ENCODE measurements around the gene KDELR1.

Gene KDELR1

GRCh38 chr19:48341515-48342413 lies 49.6 kb downstream of the KDELR1 start:
- DNase-seq: no peak

DNA sequence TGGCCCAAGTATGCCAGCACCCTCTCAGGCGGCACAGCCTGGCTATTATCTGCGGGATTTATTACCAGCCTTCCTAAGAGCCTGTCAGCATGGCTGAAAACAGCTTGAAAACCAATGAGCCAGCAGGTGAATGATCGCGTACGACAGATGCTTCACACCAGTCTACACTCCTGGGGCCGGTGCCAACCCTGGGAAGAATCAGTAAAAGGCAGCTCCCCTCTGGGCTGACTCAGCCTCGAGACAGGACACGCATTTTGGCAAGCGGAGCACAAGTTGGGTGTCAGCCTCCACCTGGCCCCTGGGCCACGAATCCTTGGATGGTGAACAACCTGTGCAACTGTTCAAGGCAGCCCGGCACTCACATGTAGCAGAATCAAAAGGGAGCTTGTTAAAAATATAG lies 50.4 kb downstream of the KDELR1 start:
- DNase-seq: no peak

DNA sequence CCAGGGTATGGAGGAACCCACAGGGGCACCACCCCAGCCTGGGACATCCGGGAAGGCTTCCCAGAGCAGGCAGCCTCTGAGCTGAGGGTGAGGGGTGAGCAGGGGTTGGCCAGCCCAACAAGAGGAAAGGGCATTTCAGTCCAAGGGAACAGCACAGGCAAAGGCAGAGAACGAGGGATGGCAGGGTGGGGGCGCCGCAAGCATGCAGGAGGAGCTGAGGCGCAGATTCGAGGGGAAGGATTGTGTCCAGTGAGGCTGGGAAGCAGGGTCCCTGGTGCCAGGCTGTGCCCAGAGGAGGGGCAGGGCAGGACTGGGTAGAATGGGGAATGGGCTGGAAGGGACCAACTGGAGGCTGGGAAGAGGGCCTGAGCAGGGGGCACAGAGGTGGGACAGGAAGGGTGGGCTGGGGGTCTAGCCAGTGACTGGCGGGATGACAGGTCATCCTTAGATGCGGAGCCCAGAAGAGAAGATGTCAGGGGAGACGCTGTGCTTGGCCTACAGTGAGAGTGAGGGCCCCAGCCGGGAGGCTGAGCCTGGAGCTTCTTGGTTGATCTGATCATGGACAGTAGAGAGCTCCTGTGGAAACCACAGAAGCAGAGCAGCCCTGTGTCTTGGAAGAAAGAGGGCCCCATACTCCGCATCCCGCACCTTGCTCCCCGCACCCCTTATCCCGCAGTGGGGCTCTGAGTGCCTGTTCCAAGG lies 52.4 kb downstream of the KDELR1 start:
- no peak for DNase-seq

- DNase-seq: no peak
These were observed 53.0 kb downstream of the KDELR1 start for GRCh38 chr19:48338253-48338755.

DNA sequence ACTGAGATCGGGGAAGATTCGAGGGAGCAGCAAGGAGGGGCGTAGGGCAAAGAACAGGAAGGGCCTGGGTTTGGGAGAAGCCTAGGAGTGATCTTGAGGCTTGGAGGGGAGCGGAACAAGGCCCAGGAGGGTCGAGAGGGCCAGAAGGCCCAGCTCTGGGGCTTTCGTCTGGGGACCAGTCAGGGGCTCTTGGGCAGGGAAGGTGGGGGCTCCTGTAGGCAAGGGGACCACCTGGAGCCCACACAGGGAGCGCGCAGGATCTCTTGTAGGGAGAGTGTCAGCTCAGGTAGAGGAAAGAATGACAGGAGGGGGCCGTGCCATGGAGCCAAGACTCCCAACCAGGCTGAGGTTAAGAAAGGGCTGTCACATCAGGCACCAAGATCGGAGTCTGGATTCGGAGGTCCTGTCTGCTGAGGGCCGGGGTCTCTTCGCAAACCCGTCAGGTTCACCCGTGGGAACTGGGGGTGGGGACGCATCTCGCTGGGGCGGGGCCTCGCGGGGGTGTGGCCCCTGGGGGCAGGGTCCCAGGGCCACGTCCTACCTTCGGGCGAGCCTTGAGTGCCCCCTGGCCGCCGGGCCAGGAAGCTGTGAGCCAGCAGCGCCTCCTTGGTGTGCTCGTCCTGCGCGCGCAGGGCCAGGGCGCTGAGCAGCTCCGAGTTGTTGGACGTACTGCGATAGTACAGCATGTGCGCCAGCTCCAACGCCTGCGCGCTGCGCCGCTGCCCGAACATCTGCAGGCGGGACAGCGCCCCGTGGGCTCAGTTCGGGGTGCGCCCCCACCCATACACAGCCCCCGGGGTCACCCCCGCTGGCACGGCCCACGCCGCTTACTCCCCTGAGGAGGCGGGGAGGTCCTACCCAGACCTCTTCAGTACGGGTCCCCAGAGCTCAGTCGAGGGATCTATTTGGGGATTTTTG lies 57.6 kb downstream of the KDELR1 start:
- DNase-seq: peak; percentile 92

- DNase-seq: peak; percentile 88
These were observed 58.5 kb downstream of the KDELR1 start for GRCh38 chr19:48332662-48333466.

Data from NK-92 treated with Interleukin-12 subunit alpha and Interleukin-12 subunit beta, amount 100 ng/mL, for 24 hours (cell line).